GM12878 (cell line): ENCODE measurements around the gene KIRREL2. TPM values are rescaled to one million over a fixed set of nuclear protein-coding genes. Genes with fewer than 3 reads are reported as not detected.

Experiments
- BCL11A ChIP-seq: IDR thresholded peaks from 2 replicates; pipeline ENCODE4 v1.6.1; 2011; ENCODE audit warnings: low read depth, low read length
- CBX3 ChIP-seq: fragments of 200-600 bp; sonication (generic); IDR thresholded peaks from 2 replicates; pipeline ENCODE4 v1.6.1; 2016; ENCODE audit warnings: low read depth, borderline replicate concordance
- CBX5 ChIP-seq: sonication (generic); IDR thresholded peaks from 2 replicates; pipeline ENCODE4 v1.6.1; 2016; ENCODE audit warnings: low read depth, moderate library complexity, mild to moderate bottlenecking, inconsistent platforms
- CHD1 ChIP-seq: IDR thresholded peaks from 2 replicates; pipeline ENCODE4 v1.6.1; 2012; ENCODE audit warnings: low read depth, low read length, improper control_type of control experiment
- CUX1 ChIP-seq: IDR thresholded peaks from 2 replicates; pipeline ENCODE4 v1.6.1; 2012; ENCODE audit warnings: improper control_type of control experiment, low read depth, low read length; ENCODE audit not compliant: insufficient replicate concordance
- DPF2 ChIP-seq: fragments of 450-650 bp; IDR thresholded peaks from 2 replicates; pipeline ENCODE4 v1.6.1; 2017; ENCODE audit warnings: mild to moderate bottlenecking
- HSF1 ChIP-seq: fragments of 150-350 bp; IDR thresholded peaks from 2 replicates; pipeline ENCODE4 v1.6.1; 2014; ENCODE audit warnings: mild to moderate bottlenecking, low read depth, low read length
- KAT2A ChIP-seq: conservative IDR thresholded peaks from 2 replicates; pipeline ENCODE4 v1.6.1; 2011; ENCODE audit warnings: low read depth, low read length; ENCODE audit not compliant: control insufficient read depth
- NFIC ChIP-seq: IDR thresholded peaks from 2 replicates; pipeline ENCODE4 v1.6.1; 2012; ENCODE audit warnings: low read depth, mild to moderate bottlenecking, inconsistent platforms, low read length, moderate library complexity
- NFYA ChIP-seq: IDR thresholded peaks from 2 replicates; pipeline ENCODE4 v1.6.1; 2011; ENCODE audit warnings: low read depth, mild to moderate bottlenecking, low read length, improper control_type of control experiment, borderline replicate concordance
- NR2C1 ChIP-seq: fragments of 450-650 bp; IDR thresholded peaks from 2 replicates; pipeline ENCODE4 v1.6.1; 2017; ENCODE audit warnings: antibody characterized with exemption, mild to moderate bottlenecking, moderate library complexity
- POLR2AphosphoS2 ChIP-seq: IDR thresholded peaks from 2 replicates; pipeline ENCODE4 v1.6.1; 2011; ENCODE audit warnings: low read depth, mild to moderate bottlenecking, low read length, improper control_type of control experiment, moderate library complexity
- RAD21 ChIP-seq: IDR thresholded peaks from 2 replicates; pipeline ENCODE4 v1.6.1; 2011; ENCODE audit warnings: mild to moderate bottlenecking, low read depth, low read length, moderate library complexity; ENCODE audit not compliant: insufficient read depth
- RCOR1 ChIP-seq: conservative IDR thresholded peaks from 2 replicates; pipeline ENCODE4 v1.6.1; 2012; ENCODE audit warnings: low read depth, low read length, improper control_type of control experiment
- STAT3 ChIP-seq: IDR thresholded peaks from 2 replicates; pipeline ENCODE4 v1.6.1; 2011; ENCODE audit warnings: low read depth, low read length, improper control_type of control experiment
- polyA plus RNA-seq, 11 experiments: library from polyadenylated mRNA; depleted of rRNA in 4 of 11; unstranded in 6 of 11; stranded (reverse) in 5 of 11; fragments of >200 nt; fragmentation: Nextera tagmentation in 4 of 11; fragmentation: Illumina TruSeq in 1 of 11; extraction: Ambion mirVana in 4 of 11; extraction: Trizol in 1 of 11; gene quantifications; 1 replicate in 1 of 11; 2 replicates in 10 of 11; pipeline versions ENCODE4 v1.2.1 to v1.2.3, GENCODE V29; 2011 to 2016; ENCODE audit warnings: inconsistent platforms in 2 of 11, missing spikeins in 2 of 11, low read depth in 1 of 11
- total RNA-seq, 4 experiments: library from RNA; depleted of rRNA in 3 of 4; stranded (reverse); fragments of >200 nt in 3 of 4; fragmentation: Illumina TruSeq in 1 of 4; extraction: Trizol in 1 of 4; gene quantifications; 2 replicates each; pipeline versions ENCODE4 v1.2.1 to v1.2.3, GENCODE V29; 2013 to 2021
- TF ChIP-seq, protein P1 (sequence below): fragments of 150-350 bp; IDR thresholded peaks from 2 replicates; pipeline ENCODE4 v1.6.1; 2016; ENCODE audit warnings: low read depth, low read length
- TF ChIP-seq, protein P2 (sequence below): fragments of 450-650 bp; IDR thresholded peaks from 2 replicates; pipeline ENCODE4 v1.6.1; 2018; ENCODE audit warnings: mild to moderate bottlenecking, low read depth, moderate library complexity; ENCODE audit not compliant: partially characterized antibody

KIRREL2 gene
- total and polyA plus RNA-seq, 10 of the 15 experiments (the other 5 are each of a cell fraction or from before 2014, with no cell fraction given) = 0.03 to 0.06 TPM; not detected in 8

DNA sequence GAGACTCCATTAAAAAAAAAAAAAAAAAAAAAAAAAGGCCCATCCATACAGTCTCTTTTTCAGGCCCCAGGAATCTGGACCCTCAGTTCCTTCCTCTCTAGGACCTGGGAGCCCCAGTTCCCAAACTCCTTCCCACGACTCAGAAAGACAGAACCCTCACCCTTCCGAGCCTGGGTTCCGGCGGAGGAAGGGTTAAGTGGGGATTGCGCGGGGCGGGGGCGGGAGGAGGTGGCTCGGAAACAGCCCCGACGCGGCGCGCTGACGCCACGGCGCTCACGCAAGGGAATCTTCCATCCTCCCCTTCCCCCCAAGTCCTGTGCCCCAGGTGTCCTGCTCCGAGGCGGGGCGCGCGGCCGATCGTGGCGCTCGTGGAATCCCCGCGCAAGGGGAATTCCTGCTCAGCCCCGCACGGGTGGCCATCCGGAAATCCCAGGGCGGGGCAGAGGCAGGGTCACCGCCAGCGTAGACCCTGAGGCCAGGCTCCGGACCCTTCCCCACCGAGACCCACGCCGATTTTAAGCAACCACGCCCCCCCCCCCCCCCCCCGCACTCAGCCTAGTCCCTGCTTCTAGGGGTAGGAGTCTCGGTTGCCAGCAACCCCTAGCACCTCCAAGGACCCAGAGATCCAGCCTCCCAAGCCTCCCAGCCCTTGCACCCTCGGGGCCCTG lies 43.0 kb downstream of the KIRREL2 start (continued):
- TF ChIP-seq, protein P1, sequence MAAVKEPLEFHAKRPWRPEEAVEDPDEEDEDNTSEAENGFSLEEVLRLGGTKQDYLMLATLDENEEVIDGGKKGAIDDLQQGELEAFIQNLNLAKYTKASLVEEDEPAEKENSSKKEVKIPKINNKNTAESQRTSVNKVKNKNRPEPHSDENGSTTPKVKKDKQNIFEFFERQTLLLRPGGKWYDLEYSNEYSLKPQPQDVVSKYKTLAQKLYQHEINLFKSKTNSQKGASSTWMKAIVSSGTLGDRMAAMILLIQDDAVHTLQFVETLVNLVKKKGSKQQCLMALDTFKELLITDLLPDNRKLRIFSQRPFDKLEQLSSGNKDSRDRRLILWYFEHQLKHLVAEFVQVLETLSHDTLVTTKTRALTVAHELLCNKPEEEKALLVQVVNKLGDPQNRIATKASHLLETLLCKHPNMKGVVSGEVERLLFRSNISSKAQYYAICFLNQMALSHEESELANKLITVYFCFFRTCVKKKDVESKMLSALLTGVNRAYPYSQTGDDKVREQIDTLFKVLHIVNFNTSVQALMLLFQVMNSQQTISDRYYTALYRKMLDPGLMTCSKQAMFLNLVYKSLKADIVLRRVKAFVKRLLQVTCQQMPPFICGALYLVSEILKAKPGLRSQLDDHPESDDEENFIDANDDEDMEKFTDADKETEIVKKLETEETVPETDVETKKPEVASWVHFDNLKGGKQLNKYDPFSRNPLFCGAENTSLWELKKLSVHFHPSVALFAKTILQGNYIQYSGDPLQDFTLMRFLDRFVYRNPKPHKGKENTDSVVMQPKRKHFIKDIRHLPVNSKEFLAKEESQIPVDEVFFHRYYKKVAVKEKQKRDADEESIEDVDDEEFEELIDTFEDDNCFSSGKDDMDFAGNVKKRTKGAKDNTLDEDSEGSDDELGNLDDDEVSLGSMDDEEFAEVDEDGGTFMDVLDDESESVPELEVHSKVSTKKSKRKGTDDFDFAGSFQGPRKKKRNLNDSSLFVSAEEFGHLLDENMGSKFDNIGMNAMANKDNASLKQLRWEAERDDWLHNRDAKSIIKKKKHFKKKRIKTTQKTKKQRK = no peak
- TF ChIP-seq RCOR1 (no peak), CHD1 (0 out of 2 replicates have a peak, but pooled peaks have one; percentile 44), CUX1 (no peak), KAT2A (no peak), BCL11A (peak; percentile 43; the same call in 1 of the 2 replicates), HSF1 (no peak), RAD21 (no peak), NFIC (peak; percentile 43; the same call in 1 of the 2 replicates), POLR2AphosphoS2 (peak; percentile 11; the same call in 1 of the 2 replicates), CBX3 (no peak), DPF2 (peak; percentile 26; the same call in 1 of the 2 replicates), NFYA (no peak), CBX5 (no peak), NR2C1 (peak; percentile 27; the same call in 1 of the 2 replicates), STAT3 (no peak)
- TF ChIP-seq, protein P2, sequence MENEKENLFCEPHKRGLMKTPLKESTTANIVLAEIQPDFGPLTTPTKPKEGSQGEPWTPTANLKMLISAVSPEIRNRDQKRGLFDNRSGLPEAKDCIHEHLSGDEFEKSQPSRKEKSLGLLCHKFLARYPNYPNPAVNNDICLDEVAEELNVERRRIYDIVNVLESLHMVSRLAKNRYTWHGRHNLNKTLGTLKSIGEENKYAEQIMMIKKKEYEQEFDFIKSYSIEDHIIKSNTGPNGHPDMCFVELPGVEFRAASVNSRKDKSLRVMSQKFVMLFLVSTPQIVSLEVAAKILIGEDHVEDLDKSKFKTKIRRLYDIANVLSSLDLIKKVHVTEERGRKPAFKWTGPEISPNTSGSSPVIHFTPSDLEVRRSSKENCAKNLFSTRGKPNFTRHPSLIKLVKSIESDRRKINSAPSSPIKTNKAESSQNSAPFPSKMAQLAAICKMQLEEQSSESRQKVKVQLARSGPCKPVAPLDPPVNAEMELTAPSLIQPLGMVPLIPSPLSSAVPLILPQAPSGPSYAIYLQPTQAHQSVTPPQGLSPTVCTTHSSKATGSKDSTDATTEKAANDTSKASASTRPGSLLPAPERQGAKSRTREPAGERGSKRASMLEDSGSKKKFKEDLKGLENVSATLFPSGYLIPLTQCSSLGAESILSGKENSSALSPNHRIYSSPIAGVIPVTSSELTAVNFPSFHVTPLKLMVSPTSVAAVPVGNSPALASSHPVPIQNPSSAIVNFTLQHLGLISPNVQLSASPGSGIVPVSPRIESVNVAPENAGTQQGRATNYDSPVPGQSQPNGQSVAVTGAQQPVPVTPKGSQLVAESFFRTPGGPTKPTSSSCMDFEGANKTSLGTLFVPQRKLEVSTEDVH = no peak
